H9 (cell line): ENCODE data around the gene IGF1R. TPM values are rescaled to one million over a fixed set of nuclear protein-coding genes. Genes with fewer than 3 reads are reported as not detected.

Experiments
- DNase-seq: peaks from one replicate; pipeline ENCODE4 v3.0.0-alpha.2; 2017
- H2AFZ ChIP-seq: one replicate; pipeline ENCODE4 v1.6.1; 2013; ENCODE audit warnings: mild to moderate bottlenecking, low read length, control low read depth, moderate library complexity
- H2AK5ac ChIP-seq: 2 replicates; pipeline ENCODE4 v1.6.1; 2013; ENCODE audit warnings: low read length, control low read depth, mixed read lengths; ENCODE audit not compliant: insufficient read length
- H2BK120ac ChIP-seq: one replicate; pipeline ENCODE4 v1.6.1; 2013; ENCODE audit warnings: low read depth, mild to moderate bottlenecking, low read length, control low read depth, inconsistent platforms; ENCODE audit not compliant: poor library complexity, severe bottlenecking
- H2BK12ac ChIP-seq: 2 replicates; pipeline ENCODE4 v1.6.1; 2013; ENCODE audit warnings: low read length, control low read depth, mixed read lengths, low read depth; ENCODE audit not compliant: insufficient read length
- H2BK15ac ChIP-seq: 2 replicates; pipeline ENCODE4 v1.6.1; 2013; ENCODE audit warnings: low read depth, low read length, control low read depth
- H2BK20ac ChIP-seq: one replicate; pipeline ENCODE4 v1.6.1; 2013; ENCODE audit warnings: low read depth, mild to moderate bottlenecking, low read length, control low read depth, inconsistent platforms; ENCODE audit not compliant: poor library complexity, severe bottlenecking
- H2BK5ac ChIP-seq: 2 replicates; pipeline ENCODE4 v1.6.1; 2013; ENCODE audit warnings: low read length, control low read depth, mixed read lengths; ENCODE audit not compliant: insufficient read length
- H3K14ac ChIP-seq: 2 replicates; pipeline ENCODE4 v1.6.1; 2013; ENCODE audit warnings: low read length, control low read depth; ENCODE audit not compliant: insufficient read depth
- H3K18ac ChIP-seq: 2 replicates; pipeline ENCODE4 v1.6.1; 2013; ENCODE audit warnings: low read depth, mild to moderate bottlenecking, mixed read lengths, low read length, control low read depth; ENCODE audit not compliant: insufficient read length
- H3K23ac ChIP-seq: 2 replicates; pipeline ENCODE4 v1.6.1; 2013; ENCODE audit warnings: low read length, control low read depth, mixed read lengths, low read depth; ENCODE audit not compliant: insufficient read length
- H3K23me2 ChIP-seq: 2 replicates; pipeline ENCODE4 v1.6.1; 2013; ENCODE audit warnings: low read depth, mild to moderate bottlenecking, mixed read lengths, low read length, control low read depth; ENCODE audit not compliant: insufficient read length, poor library complexity, severe bottlenecking
- H3K27ac ChIP-seq: 2 replicates; pipeline ENCODE4 v1.5.1; 2013; ENCODE audit warnings: low read length, control low read depth, mixed read lengths, low read depth; ENCODE audit not compliant: insufficient read length
- H3K27me3 ChIP-seq: 2 replicates; pipeline ENCODE4 v1.6.1; 2013; ENCODE audit warnings: low read length, control low read depth, inconsistent platforms; ENCODE audit not compliant: insufficient read depth
- H3K4ac ChIP-seq: 2 replicates; pipeline ENCODE4 v1.6.1; 2013; ENCODE audit warnings: low read depth, mild to moderate bottlenecking, control low read depth, inconsistent platforms, low read length, moderate library complexity
- H3K4me1 ChIP-seq: 2 replicates; pipeline ENCODE4 v1.6.1; 2013; ENCODE audit warnings: low read length, control low read depth, inconsistent platforms; ENCODE audit not compliant: insufficient read depth
- H3K4me2 ChIP-seq: 2 replicates; pipeline ENCODE4 v1.6.1; 2013; ENCODE audit warnings: low read length, control low read depth, mixed read lengths; ENCODE audit not compliant: insufficient read length, insufficient read depth
- H3K56ac ChIP-seq: 2 replicates; pipeline ENCODE4 v1.6.1; 2013; ENCODE audit warnings: low read depth, mild to moderate bottlenecking, mixed read lengths, low read length, control low read depth; ENCODE audit not compliant: insufficient read length
- H3K79me1 ChIP-seq: 2 replicates; pipeline ENCODE4 v1.6.1; 2013; ENCODE audit warnings: low read depth, mild to moderate bottlenecking, moderate library complexity, low read length, control low read depth, inconsistent platforms; ENCODE audit not compliant: insufficient read depth, poor library complexity, severe bottlenecking
- H3K79me2 ChIP-seq: 2 replicates; pipeline ENCODE4 v1.6.1; 2013; ENCODE audit warnings: low read length, control low read depth, inconsistent platforms; ENCODE audit not compliant: insufficient read depth
- H3K9ac ChIP-seq: 2 replicates; pipeline ENCODE4 v1.6.1; 2013; ENCODE audit warnings: low read length, control low read depth, mixed read lengths; ENCODE audit not compliant: insufficient read length; ENCODE audit errors: extremely low read depth
- H3K9me3 ChIP-seq: one replicate; pipeline ENCODE4 v1.6.1; 2013; ENCODE audit warnings: low read depth, low read length, inconsistent platforms; ENCODE audit not compliant: control insufficient read depth
- H3T11ph ChIP-seq: one replicate; pipeline ENCODE4 v1.6.1; 2013; ENCODE audit warnings: mild to moderate bottlenecking, low read length, control low read depth, inconsistent platforms
- H4K20me1 ChIP-seq: one replicate; pipeline ENCODE4 v1.6.1; 2013; ENCODE audit not compliant: control insufficient read depth, insufficient read length, insufficient read depth
- H4K5ac ChIP-seq: 2 replicates; pipeline ENCODE4 v1.6.1; 2013; ENCODE audit warnings: low read depth, mild to moderate bottlenecking, mixed read lengths, low read length, control low read depth; ENCODE audit not compliant: insufficient read length
- H4K8ac ChIP-seq: replicated peaks from 2 replicates; pipeline ENCODE4 v1.6.1; 2013; ENCODE audit warnings: low read length, control low read depth, mixed read lengths, low read depth; ENCODE audit not compliant: insufficient read length
- H4K91ac ChIP-seq: 2 replicates; pipeline ENCODE4 v1.6.1; 2013; ENCODE audit warnings: low read depth, mild to moderate bottlenecking, moderate library complexity, mixed read lengths, low read length, control low read depth; ENCODE audit not compliant: insufficient read length
- H3K27ac Mint-ChIP-seq, 3 experiments: 2 replicates in 2 of 3; 3 replicates in 1 of 3; pipeline ENCODE4 v1.8.0; 2020 to 2021; ENCODE audit warnings: mixed read lengths in 3 of 3, mild to moderate bottlenecking in 1 of 3, moderate library complexity in 1 of 3
- H3K27me3 Mint-ChIP-seq: 2 replicates; pipeline ENCODE4 v1.8.0; 2021; ENCODE audit warnings: low read depth, mild to moderate bottlenecking, moderate library complexity, mixed read lengths
- H3K36me3 Mint-ChIP-seq, 3 experiments: 2 replicates in 2 of 3; 3 replicates in 1 of 3; pipeline ENCODE4 v1.8.0; 2020 to 2021; ENCODE audit warnings: low read depth in 3 of 3, mixed read lengths in 3 of 3; ENCODE audit not compliant: insufficient read depth in 1 of 3
- H3K4me1 Mint-ChIP-seq, 2 experiments: 2 replicates each; pipeline ENCODE4 v1.8.0; 2020; ENCODE audit warnings: mixed read lengths in 2 of 2
- H3K4me3 Mint-ChIP-seq, 2 experiments: 2 replicates in 1 of 2; 3 replicates in 1 of 2; pipeline ENCODE4 v1.8.0; 2020 to 2021; ENCODE audit warnings: mild to moderate bottlenecking in 2 of 2, mixed read lengths in 2 of 2, moderate library complexity in 1 of 2
- H3K9me3 Mint-ChIP-seq, 2 experiments: 2 replicates in 1 of 2; 3 replicates in 1 of 2; pipeline ENCODE4 v1.8.0; 2020; ENCODE audit warnings: mild to moderate bottlenecking in 2 of 2, mixed read lengths in 2 of 2, moderate library complexity in 1 of 2
- CTCF ChIP-seq: fragments of 200-600 bp; sonication (generic); conservative IDR thresholded peaks from 3 replicates; pipeline ENCODE4 v1.8.0; 2021; ENCODE audit warnings: antibody characterized with exemption, mild to moderate bottlenecking
- WGBS: extraction: QIAGEN DNeasy Blood & Tissue Kit; methylation state at CpG from one replicate; pipeline ENCODE4 v1.1.7; 2013; ENCODE audit warnings: missing lambda C conversion rate, low lambda C conversion rate, mixed read lengths; ENCODE audit not compliant: insufficient read length; ENCODE audit errors: extremely low coverage; 5-methylcytosine and 5-hydroxymethylcytosine counted together
- total RNA-seq: library from RNA; stranded (reverse); gene quantifications from 2 replicates; pipeline ENCODE4 v1.2.1, GENCODE V29; 2021

Gene IGF1R
- total RNA-seq, 1 experiment from 2014 or later, result 70.0 TPM

- H2AFZ ChIP-seq, result no peak overlapping the region
- no peaks in the 10 kb centered on the region for H3K9me3 ChIP-seq
- peaks cover 11% of the 10 kb centered on the region for H3K79me1 ChIP-seq
- no peak overlapping the region for H3K4ac ChIP-seq
- no peak overlapping the region for H3K4me2 ChIP-seq
- TF ChIP-seq CTCF, result no peak
- no peak overlapping the region for H3K56ac ChIP-seq
- no peaks in the 10 kb centered on the region for H3K23me2 ChIP-seq
- H4K91ac ChIP-seq, result no peak overlapping the region
- no peak overlapping the region; a peak in 1 of 7 replicates for H3K27ac Mint-ChIP-seq
- H3K9me3 Mint-ChIP-seq, result no peaks in the 10 kb centered on the region
- H2BK15ac ChIP-seq, result no peak overlapping the region
- DNase-seq, result no peak
- H3K36me3 Mint-ChIP-seq, result peaks cover 0 to 4% (median 0%) of the 10 kb centered on the region in 3 experiments; a peak in 2 of 7 replicates
- H2BK5ac ChIP-seq, result no peak overlapping the region
- no peaks in the 10 kb centered on the region for H3K27me3 ChIP-seq
- H4K5ac ChIP-seq, result no peak overlapping the region
- peaks cover 5% of the 10 kb centered on the region; the same call in 1 of the 2 replicates for H3K4me1 ChIP-seq
- H3K4me1 Mint-ChIP-seq, result peaks cover 40 to 48% of the 10 kb centered on the region in 2 experiments
- H4K8ac ChIP-seq, result no peak overlapping the region
- H3K9ac ChIP-seq, result no peak overlapping the region
- no peak overlapping the region for H3K23ac ChIP-seq
- no peak overlapping the region for H2BK20ac ChIP-seq
- no peak overlapping the region for H3K27ac ChIP-seq
- H2AK5ac ChIP-seq, result no peak overlapping the region
- peaks cover 42% of the 10 kb centered on the region; the same call in 1 of the 2 replicates for H3K79me2 ChIP-seq
- H2BK120ac ChIP-seq, result no peak overlapping the region
- no CpG with 5 or more reads among the region's 4 CpGs for WGBS
- no peak overlapping the region for H3K18ac ChIP-seq
- no peak overlapping the region for H3T11ph ChIP-seq
- H4K20me1 ChIP-seq, result no peaks in the 10 kb centered on the region
- no peak overlapping the region for H3K14ac ChIP-seq
- H2BK12ac ChIP-seq, result no peak overlapping the region
- no peak overlapping the region for H3K4me3 Mint-ChIP-seq
- H3K27me3 Mint-ChIP-seq, result no peaks in the 10 kb centered on the region
These were observed 158.9 kb downstream of the IGF1R start for GRCh38 chr15:98807262-98807661.
